Ishikawa (cell line): ENCODE data around the gene THAP3.

ENCODE experiments used
- CREB1 ChIP-seq: IDR thresholded peaks from 2 replicates; pipeline ENCODE4 v1.6.1; 2012; ENCODE audit warnings: low read depth
- EP300 ChIP-seq: IDR thresholded peaks from 2 replicates; pipeline ENCODE4 v1.6.1; 2012; ENCODE audit warnings: borderline replicate concordance
- FOXM1 ChIP-seq: IDR thresholded peaks from 2 replicates; pipeline ENCODE4 v1.6.1; 2012; ENCODE audit warnings: low read depth, borderline replicate concordance
- NFIC ChIP-seq: IDR thresholded peaks from 2 replicates; pipeline ENCODE4 v1.6.1; 2012
- RAD21 ChIP-seq: IDR thresholded peaks from 2 replicates; pipeline ENCODE4 v1.6.1; 2012; ENCODE audit warnings: low read depth
- TCF12 ChIP-seq: IDR thresholded peaks from 2 replicates; pipeline ENCODE4 v1.6.1; 2012; ENCODE audit warnings: low read depth
- TEAD4 ChIP-seq: IDR thresholded peaks from 2 replicates; pipeline ENCODE4 v1.6.1; 2012
- YY1 ChIP-seq: IDR thresholded peaks from 2 replicates; pipeline ENCODE4 v1.6.1; 2012; ENCODE audit warnings: low read depth
- TF ChIP-seq, protein P1 (sequence below): IDR thresholded peaks from 2 replicates; pipeline ENCODE4 v1.6.1; 2012; ENCODE audit warnings: low read depth, mild to moderate bottlenecking
- TF ChIP-seq, protein P2 (sequence below): IDR thresholded peaks from 2 replicates; pipeline ENCODE4 v1.6.1; 2012

DNA sequence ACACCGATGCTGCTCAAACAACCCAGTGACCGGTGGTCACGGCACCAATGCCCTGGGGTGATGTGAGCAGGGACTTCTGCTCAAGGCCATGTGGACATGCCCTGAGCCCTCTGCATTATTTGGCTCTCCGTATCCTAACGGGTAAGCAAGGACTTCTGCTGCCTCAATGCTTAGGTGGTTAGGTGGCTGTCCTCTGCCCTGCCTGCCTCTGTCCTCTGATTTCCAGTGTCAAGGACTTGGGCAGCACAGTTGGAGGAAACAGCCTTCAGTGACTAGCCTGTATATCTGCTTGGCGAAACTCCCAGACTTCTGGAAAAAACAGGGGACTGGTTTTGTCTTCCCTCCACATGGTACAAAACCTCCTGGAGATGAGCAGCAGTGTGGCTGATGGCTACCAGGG is 42.5 kb downstream of the THAP3 start:
- TF ChIP-seq CREB1: no peak
- no peak for TF ChIP-seq EP300
- TF ChIP-seq TEAD4: no peak
- TF ChIP-seq, protein P1, sequence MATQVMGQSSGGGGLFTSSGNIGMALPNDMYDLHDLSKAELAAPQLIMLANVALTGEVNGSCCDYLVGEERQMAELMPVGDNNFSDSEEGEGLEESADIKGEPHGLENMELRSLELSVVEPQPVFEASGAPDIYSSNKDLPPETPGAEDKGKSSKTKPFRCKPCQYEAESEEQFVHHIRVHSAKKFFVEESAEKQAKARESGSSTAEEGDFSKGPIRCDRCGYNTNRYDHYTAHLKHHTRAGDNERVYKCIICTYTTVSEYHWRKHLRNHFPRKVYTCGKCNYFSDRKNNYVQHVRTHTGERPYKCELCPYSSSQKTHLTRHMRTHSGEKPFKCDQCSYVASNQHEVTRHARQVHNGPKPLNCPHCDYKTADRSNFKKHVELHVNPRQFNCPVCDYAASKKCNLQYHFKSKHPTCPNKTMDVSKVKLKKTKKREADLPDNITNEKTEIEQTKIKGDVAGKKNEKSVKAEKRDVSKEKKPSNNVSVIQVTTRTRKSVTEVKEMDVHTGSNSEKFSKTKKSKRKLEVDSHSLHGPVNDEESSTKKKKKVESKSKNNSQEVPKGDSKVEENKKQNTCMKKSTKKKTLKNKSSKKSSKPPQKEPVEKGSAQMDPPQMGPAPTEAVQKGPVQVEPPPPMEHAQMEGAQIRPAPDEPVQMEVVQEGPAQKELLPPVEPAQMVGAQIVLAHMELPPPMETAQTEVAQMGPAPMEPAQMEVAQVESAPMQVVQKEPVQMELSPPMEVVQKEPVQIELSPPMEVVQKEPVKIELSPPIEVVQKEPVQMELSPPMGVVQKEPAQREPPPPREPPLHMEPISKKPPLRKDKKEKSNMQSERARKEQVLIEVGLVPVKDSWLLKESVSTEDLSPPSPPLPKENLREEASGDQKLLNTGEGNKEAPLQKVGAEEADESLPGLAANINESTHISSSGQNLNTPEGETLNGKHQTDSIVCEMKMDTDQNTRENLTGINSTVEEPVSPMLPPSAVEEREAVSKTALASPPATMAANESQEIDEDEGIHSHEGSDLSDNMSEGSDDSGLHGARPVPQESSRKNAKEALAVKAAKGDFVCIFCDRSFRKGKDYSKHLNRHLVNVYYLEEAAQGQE: no peak
- TF ChIP-seq, protein P2, sequence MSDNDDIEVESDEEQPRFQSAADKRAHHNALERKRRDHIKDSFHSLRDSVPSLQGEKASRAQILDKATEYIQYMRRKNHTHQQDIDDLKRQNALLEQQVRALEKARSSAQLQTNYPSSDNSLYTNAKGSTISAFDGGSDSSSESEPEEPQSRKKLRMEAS: no peak
- TF ChIP-seq FOXM1: no peak
- TF ChIP-seq YY1: no peak
- TF ChIP-seq RAD21: no peak
- no peak for TF ChIP-seq NFIC
- TF ChIP-seq TCF12: no peak
